HG03354 (cell line): Measurements from ENCODE around the gene RAC2.

Experiments used
- ATAC-seq: cut with Tn5 transposase; IDR thresholded peaks from one replicate; pipeline ENCODE4 v1.9.1; 2021; ENCODE audit warnings: mild to moderate bottlenecking; ENCODE audit not compliant: unreplicated experiment, poor library complexity, severe bottlenecking

The RAC2 gene

GRCh38 chr22:37182101-37182948 lies 61.7 kb downstream of the RAC2 start:
- ATAC-seq = no peak

DNA sequence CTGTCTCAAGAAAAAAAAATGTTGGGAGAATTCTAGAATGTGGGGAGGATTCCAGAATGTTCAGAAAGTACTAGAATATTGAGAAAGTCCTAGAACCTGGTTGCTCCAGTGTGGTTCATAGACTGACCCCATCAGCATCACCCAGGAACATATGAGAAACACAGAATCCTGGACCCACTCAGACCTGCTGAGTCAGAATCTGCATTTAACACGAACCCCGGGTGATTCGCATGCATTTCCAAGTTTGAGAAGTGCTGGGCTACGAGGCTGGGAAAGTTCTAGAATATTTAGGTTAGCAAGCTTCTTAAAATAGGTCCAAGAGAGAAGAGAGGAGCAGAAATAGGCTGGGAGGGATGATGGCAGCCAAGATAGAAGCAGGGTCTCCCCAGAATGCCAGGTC lies 62.4 kb downstream of the RAC2 start:
- ATAC-seq = no peak

DNA sequence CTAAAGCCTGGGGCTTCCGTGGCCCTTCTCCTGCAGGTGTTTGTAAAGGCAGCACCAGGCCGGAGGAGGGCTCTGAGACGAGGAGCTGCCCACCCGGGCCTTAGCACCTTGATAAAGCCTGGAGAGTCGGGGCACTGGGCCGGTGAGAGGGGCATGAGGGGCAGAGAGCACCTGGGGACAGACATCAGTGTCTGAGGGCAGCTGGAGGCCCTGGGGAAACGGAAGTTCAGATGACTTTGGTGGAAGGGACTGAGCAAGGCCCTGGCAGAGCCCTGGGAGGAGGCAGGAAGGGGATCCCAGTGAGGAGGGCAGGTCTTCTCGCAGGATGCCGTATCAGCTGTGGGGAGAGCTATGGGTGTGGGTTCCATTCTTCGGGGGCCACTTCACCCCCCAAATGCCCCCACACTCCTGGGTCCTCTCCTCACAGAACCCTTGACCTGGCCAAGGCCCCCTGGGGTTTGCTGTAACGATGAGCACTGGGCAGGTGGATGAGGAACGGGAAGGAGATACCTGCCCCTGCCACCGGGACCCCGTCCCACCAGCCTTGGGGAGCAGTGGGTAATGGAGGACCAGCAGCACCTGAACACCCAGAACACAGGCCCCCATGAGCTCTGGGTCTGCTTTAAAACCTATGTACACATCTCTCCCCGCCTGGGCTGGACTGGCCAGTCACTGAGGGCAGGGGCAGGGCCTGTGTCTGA lies 63.4 kb downstream of the RAC2 start:
- no peak for ATAC-seq

DNA sequence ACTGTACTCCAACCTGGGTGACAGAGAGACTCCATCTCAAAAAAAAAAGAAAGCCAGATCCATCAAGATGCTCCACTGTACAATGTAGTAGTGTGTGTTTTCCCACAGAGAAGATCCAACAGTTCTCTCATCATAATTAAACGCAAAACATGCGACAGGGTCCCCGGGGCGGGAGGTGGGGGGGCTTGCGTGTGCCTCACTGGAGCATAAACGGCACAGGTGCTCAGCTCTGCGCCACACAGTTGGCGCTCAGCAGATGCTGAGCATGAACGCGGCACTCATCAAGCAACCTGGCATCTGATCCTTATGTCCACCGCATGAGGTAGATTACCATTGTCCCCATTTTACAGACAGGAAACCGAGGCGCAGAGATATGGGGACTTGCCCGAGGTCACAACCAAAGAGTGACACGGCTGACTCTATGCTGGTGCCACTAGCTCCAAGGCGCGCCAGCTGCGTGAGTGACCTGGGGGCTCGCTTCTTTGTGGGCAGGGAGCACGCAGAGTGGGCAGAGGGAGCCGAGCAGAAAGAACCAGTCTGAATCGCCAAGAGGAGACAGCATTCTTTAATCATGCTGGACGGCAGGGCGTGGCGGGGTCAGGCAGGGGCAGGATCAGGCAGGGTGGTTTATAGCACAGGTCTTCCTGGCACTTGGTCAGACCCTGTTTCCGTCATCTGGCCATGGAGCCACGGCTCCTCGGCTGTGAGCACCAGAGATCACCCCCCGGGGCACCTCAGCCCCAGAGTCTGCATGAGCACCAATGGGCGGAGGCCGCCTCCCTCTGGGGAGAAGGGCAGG lies 64.2 kb downstream of the RAC2 start:
- ATAC-seq = no peak

DNA sequence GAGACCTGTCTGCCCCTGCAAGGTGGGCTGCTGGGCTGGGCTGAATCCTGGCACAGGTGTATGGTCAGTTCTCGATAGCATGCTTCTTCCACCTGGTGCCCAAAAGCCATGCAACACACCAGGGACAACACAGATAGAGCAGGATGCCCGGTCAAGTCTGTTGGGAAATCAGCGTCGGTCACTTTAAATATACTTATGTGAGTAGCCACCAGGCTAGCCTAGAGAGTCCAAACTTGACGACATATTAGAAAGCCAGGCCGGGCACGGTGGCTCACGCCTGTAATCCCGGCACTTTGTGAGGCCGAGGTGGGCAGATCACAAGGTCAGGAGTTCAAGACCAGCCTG lies 65.0 kb downstream of the RAC2 start:
- ATAC-seq = no peak

DNA sequence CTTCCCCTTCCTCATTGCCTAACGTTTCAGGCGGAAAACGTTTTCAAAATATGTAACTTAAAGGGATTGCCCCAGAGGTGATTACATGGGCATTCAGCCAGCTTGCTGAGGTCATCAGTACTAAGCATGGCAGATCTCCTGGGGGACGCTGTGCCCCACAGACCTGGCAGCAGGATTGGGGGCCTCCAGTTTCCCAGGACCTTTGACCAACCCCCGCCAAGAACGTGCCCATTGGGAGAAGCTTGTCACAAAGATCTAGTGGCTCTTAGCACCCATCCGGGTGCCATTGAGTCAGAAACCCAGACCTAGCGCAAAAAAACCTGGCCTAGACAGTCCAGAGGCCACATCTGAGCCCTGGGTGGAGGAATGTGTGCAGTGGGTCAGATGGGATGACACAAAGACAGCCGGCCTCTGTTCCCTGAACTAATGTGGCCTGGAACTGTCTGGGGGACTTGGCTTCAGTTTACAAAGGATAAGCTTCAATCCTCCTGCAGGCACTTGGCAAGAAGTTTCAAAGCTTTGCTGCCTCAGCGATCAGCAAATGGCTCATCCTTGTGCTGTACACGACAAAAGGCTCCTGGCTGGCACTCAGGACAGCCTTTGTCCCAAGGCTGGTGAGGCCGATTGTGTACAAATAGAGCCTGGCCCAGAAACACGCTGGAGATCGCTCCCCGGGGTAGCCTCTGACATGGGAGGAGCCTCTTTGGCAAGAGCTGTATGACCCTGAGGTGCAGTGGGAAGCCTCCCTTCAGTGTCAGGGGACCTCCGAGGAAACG lies 65.5 kb downstream of the RAC2 start:
- ATAC-seq = no peak

DNA sequence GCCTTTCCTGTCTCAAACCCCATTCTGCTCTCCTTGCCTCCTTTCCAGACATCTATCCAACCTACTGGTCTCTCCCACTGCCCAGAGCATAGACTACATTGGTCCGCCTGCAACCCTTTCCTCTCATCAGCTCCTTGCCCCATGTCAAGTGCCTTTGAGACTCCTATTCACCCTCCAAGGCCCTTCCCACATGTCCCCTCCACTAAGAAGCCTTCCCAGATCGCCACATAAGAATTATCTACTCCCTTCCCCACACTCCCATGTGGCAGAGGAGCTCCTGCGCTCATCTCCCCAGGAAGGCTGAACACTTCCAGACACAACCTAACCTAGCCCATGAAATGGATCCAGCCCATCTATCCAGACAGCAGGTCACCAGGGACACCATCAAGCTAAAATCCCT lies 66.3 kb downstream of the RAC2 start:
- no peak for ATAC-seq

DNA sequence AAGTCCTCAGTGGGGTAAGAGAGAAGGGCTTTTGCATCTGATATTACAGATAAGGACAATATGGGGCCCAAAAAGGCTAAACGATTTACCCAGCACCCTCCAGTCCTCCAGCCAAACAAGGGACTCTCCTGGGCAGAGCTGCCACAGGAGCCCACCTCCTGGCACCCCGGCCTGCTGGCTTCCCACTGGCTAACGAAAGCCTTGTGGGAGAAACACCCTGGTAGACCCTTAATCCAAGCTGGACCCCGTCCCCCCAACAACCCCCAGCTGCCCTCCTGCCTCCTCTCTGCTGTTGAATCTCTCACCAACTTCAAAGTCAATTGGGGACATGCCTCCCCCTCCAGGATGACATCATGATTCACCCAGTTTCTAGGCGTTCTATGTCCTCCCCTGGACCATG lies 66.8 kb downstream of the RAC2 start:
- no peak for ATAC-seq

DNA sequence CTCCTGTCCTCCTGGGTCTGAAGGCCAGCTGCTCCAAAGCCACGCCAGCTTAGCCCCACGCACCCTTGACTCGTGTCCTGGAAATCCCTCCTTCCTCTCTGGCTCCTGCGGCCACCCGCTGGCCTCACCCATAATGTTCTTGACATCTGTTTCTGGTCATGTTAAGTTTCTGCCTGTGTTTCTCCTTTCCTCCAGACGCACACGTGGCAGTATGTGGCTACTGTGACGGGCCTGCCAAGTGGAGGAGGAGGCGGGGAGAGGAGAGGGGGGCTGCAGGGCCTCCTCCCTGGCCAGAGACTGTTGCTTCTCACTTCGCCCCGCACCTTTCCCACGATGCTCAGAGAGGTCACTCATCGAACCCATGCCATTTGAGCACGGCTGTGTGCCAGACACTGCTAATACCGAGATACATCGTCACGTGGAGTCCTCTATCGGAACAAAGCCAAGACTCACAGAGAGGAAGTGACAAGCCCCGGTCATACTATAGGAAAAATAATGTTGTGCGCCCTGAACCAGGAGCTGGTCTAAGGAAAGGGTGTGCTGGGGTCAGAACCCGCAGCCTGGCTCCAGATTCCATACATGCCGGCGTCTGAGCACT lies 67.5 kb downstream of the RAC2 start:
- no peak for ATAC-seq

GRCh38 chr22:37175414-37176281 lies 68.4 kb downstream of the RAC2 start:
- ATAC-seq = no peak
